Stimulated activated CD4-positive, alpha-beta T cell treated with anti-CD3 and anti-CD28 coated beads, Interleukin-15, amount 100 ng/mL, for 48 hours (primary cell): Measurements from ENCODE around the gene TBC1D1.
A peak's percentile ranks its signal among the peaks of the same experiment; 100 is the strongest.
"Not testable (repeated sequence)": the region's sequence is repeated elsewhere in the genome, so short reads cannot be mapped to it uniquely, and the experiment has no call there.

Experiments
- DNase-seq, 2 donors: peaks; one replicate each; pipeline ENCODE4 v3.0.0-alpha.2; 2020; ENCODE audit warnings: low read depth in 2 of 2

Gene TBC1D1

GRCh38 chr4:38013461-38014366 is 122.8 kb downstream of the TBC1D1 start:
- DNase-seq: no peak

- DNase-seq: no peak
These were observed 123.6 kb downstream of the TBC1D1 start for GRCh38 chr4:38014421-38014852.

GRCh38 chr4:38015886-38016515 is 125.1 kb downstream of the TBC1D1 start:
- DNase-seq: no peak

- no peak for DNase-seq
These were observed 125.8 kb downstream of the TBC1D1 start for GRCh38 chr4:38016698-38017097.

GRCh38 chr4:38017609-38018008 is 126.7 kb downstream of the TBC1D1 start:
- no peak for DNase-seq

- DNase-seq: no peak
These were observed 129.5 kb downstream of the TBC1D1 start for GRCh38 chr4:38020386-38020785.

GRCh38 chr4:38020961-38021360 is 130.1 kb downstream of the TBC1D1 start:
- DNase-seq: not testable (repeated sequence)

GRCh38 chr4:38021751-38022150 is 130.9 kb downstream of the TBC1D1 start:
- DNase-seq: no peak

- DNase-seq: no peak
These were observed 132.7 kb downstream of the TBC1D1 start for GRCh38 chr4:38023347-38024205.

GRCh38 chr4:38024206-38024509 is 133.3 kb downstream of the TBC1D1 start:
- no peak for DNase-seq

- DNase-seq: no peak
These were observed 134.8 kb downstream of the TBC1D1 start for GRCh38 chr4:38025665-38026064.

- DNase-seq: no peak
These were observed 135.4 kb downstream of the TBC1D1 start for GRCh38 chr4:38026158-38026740.

GRCh38 chr4:38030023-38030422 is 139.1 kb downstream of the TBC1D1 start:
- no peak for DNase-seq

- DNase-seq: peak in 1 of 2 donors; percentile 32
These were observed 144.3 kb downstream of the TBC1D1 start for GRCh38 chr4:38034986-38035882.

GRCh38 chr4:38036548-38036947 is 145.7 kb downstream of the TBC1D1 start:
- no peak for DNase-seq

- DNase-seq: no peak
These were observed 146.7 kb downstream of the TBC1D1 start for GRCh38 chr4:38037612-38038011.

GRCh38 chr4:38040619-38041018 is 149.7 kb downstream of the TBC1D1 start:
- no peak for DNase-seq

GRCh38 chr4:38044060-38044459 is 153.2 kb downstream of the TBC1D1 start:
- DNase-seq: no peak

- DNase-seq: no peak
These were observed 154.6 kb downstream of the TBC1D1 start for GRCh38 chr4:38045289-38045988.
